HG03442 (cell line): ENCODE results near the gene SFTPD.
A peak's percentile ranks its signal among the peaks of the same experiment; 100 is the strongest.
"Not testable (repeated sequence)": the region's sequence is repeated elsewhere in the genome, so short reads cannot be mapped to it uniquely, and the experiment has no call there.

Source experiments
- ATAC-seq: cut with Tn5 transposase; IDR thresholded peaks from one replicate; pipeline ENCODE4 v1.9.1; 2021; ENCODE audit warnings: mild to moderate bottlenecking, moderate library complexity; ENCODE audit not compliant: unreplicated experiment

Gene SFTPD

GRCh38 chr10:79948976-79949722 is at the start of gene SFTPD:
SFTPD (minus strand) TSS chr10:79949105; CDS start chr10:79946659, 2,446 bp downstream.
- ATAC-seq = no peak

- ATAC-seq = no peak
These were observed 47.2 kb upstream of the SFTPD start for GRCh38 chr10:79995979-79996634.

DNA sequence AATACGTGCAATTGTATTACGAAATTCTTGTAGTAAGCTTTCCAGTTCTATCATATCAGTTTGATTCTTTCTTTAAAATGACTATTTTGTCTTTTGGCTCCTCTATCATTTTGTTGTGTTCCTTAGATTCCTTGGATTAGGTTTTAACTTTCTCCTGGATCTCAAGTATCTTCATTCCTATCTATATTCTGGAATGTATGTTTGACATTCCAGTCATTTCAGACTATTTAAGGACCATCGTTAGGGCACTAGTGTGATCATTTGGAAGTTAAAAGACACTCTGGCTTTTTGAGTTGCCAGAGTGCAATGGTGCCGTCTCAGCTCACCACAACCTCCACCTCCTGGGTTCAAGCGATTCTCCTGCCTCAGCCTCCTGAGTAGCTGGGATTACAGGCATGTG is 45.7 kb upstream of the SFTPD start:
- ATAC-seq = no peak

DNA sequence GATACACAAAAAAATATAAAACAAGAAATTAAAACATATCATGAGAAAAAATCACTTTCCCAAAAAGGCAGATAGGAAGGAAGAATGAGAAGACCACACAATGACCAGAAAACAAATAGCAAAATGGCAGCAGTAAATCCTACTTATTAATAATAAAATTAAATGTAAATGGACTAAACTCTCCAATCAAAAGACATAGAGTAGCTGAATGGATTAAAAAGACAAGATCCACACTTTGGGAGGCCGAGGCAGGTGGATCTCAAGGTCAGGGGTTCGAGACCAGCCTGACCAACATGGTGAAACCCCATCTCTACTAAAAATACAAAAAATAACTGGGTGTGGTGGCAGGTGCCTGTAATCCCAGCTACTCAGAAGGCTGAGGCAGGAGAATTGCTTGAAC is 39.3 kb upstream of the SFTPD start:
- ATAC-seq = not testable (repeated sequence)

DNA sequence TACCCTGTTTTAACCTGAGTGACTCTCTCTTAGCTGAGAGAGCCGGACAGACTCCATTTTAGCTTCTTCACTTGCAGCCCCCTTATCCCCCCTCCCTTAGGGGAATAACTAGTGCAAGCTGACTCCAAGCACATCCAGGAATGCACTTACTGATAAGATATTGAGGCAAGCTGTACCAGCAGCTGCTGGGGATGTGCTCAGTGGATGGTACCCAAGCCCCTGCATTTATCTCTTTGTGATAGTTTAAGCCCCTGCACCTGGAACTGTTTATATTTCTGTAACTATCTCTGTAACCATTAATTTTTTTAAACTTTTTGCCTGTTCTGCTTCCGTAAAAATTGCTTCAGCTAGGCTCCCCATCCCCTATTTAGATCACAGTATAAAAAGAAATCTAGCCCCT is 37.8 kb upstream of the SFTPD start:
- not testable (repeated sequence) for ATAC-seq

GRCh38 chr10:79985481-79986072 is 36.7 kb upstream of the SFTPD start:
- no peak for ATAC-seq

- ATAC-seq = peak; percentile 79
These were observed 35.9 kb upstream of the SFTPD start for GRCh38 chr10:79984851-79985250.

GRCh38 chr10:79983286-79983909 is 34.5 kb upstream of the SFTPD start:
- no peak for ATAC-seq

DNA sequence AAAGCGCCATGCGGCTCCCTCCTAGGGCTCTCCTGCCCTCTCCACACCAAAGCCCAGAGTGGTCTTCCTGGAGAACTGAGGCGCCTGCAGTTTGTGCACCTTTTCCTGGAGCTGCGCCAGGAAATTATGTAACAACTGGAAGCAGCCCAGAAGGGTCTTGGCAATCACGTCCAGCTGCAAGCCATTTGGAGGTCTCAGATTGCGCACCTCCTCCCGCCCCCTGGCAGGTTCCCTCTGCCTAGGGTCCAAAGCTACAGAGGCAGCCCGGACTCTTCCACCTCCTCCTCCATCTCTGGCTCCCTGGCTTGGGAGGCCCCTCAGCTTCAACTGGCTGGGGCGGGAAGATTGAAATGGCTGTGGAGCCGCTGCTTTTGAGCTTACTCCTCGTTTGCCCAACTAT is 34.0 kb upstream of the SFTPD start:
- ATAC-seq = no peak

GRCh38 chr10:79982362-79982800 is 33.5 kb upstream of the SFTPD start:
- no peak for ATAC-seq

DNA sequence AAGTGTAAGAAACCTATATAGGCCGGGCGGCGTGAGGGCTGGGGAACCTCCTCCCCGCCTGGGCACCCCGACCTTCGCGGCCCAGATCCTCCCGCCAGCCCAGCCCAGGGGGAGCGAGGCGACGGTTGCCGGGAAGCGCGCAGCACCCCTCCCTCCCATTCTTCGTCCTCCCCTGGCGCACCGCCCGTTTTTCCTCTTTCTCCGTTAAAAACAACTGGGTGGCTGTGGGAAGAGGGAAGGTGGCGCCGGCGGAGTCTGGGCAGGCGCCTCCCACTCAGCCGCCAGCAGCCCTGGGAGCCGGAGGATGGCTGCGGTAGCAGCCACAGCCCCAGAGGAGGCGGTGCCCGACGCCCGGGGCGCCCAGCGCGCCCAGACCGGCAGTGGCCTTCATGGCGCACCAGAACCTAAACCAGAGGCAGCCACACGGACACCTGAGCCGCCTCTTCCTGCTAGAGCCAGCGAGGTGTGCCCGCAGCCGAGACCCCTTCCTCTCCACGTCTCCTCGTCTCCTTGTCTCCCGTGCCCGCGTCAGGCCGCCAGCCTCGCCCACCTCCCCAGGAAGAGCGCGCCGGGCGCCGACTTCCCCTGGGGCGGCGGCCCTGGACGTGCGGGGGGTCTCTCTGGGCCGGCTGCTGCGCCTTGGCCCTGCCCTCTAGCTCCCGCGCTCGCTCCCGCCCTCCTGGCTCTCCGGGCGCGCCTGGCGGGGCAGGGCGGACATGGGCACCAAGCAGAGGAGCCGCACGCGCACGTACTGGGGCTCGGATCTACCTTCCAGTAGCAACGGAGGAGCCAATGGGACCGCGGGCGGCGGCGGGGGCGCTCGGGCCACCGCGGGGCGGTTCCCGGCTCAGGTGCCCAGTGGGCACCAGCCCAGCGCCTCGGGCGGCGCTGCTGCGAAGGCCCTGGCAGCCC is 32.8 kb upstream of the SFTPD start:
- ATAC-seq = no peak

DNA sequence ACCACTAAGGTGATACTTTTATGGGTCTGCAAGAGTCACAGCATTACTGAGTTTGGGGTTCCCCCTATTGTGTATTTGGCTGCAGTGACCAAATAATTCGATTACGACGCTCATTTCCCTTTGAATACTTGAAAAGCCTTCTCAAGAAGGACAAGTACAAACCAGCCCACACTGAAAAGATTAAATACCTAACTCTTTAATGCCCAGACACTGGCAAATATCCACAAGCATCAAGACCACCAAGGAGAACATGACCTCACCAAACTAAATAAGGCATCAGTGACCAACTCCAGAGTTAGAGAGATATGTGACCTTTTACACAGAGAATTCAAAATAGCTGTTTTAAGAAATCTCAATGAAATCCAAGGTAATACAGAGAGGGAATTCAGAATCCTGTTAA is 31.8 kb upstream of the SFTPD start:
- ATAC-seq = no peak

DNA sequence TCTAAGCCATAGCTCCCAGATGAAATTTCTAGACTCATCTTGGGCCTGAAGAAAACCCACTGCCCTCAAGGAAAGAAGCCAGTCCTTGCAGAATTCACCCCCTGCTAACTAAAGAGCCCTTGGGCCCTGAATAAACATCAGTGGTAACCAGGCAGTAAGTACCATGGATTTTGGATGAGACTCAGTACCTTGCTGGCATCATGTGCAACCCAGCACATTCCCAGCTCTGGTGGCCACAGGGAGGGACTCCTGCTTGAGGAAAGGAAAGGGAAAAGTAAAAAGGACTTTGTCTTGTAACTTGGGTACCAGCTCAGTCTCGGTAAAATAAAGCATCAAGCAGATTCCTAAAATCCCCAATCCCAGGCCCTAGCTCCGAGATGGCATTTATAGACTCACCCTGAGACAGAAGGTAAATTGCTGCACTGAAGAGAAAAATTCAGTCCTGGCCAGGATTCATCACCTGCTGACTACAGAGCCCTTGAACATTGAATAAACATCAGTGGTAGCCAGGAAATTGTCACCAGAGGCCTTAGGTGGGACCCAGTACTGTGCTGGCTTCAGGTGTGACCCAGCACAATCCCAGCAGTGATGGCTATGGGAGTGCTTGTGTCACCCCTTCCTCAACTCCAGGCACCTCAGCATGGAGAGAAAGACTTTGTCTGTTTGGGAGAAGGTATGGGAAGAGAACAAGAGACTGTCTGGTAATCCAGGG is 31.2 kb upstream of the SFTPD start:
- ATAC-seq = no peak

GRCh38 chr10:79979310-79979975 is 30.5 kb upstream of the SFTPD start:
- no peak for ATAC-seq

DNA sequence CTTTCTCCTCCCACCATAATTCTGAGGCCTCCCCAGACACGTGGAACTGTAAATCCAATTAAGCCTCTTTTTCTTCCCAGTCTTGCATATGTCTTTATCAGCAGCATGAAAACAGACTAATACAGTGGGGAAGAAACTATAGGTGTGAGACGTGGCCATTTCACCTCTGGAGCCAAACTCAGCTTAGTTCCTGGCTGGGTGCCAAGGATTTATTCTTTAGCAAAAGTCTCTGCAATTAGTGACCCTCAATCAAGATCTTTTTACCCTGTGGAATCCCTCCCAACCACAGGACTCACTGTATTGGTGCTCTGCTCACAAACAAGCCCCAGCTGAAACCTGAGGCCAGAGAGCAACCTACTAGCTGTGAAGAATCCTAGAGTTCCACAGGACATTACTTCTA is 28.1 kb upstream of the SFTPD start:
- ATAC-seq = no peak

DNA sequence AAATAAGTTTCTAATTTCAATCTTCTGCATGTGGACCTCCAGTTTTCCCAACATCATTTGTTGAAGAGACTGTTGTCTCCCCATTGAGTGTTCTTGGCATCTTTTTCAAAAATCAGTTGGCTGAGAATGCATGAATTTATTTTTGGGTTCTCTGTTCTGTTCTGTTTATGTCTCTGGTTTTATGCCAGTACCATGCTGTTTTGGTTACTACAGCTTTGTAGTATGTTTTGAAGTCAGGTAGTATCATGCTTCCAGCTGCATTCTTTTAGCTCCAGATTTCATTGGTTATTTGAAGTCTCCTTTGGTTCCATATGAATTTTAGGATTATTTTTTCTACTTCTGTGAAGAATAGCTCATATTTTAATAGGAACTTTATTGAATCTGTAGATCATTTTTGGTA is 21.2 kb upstream of the SFTPD start:
- ATAC-seq = no peak

DNA sequence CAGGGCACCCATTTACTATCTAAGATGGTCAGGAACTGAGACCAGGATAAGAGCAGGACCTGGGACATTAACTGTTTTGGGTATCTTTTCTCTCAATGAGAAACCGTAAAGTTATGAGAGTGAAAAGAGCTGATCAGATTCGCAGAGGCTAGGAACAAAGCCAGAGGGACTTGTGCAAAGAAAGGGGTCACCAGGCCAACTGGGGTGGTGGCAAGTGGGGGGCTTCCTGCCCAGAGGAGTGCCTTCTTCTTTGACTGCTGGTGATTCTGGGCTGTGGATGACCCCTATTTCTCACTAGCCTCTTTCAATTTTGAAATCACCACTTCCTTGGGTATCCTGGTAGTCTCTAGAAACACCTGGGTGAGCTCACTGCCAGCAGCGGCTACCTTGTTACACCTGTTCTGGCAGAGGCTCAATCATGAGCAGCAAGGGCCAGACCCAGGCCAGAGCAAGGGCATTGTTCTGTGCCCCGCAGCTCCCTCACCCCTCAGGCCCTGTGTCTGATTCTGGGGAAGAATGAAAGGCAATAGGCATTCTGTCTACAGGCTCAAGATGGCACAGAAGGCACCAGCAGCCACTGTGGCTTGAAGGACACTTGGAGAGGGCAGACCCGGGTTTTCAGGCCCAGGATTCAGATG is 999 bp downstream of the SFTPD start:
- ATAC-seq = no peak

DNA sequence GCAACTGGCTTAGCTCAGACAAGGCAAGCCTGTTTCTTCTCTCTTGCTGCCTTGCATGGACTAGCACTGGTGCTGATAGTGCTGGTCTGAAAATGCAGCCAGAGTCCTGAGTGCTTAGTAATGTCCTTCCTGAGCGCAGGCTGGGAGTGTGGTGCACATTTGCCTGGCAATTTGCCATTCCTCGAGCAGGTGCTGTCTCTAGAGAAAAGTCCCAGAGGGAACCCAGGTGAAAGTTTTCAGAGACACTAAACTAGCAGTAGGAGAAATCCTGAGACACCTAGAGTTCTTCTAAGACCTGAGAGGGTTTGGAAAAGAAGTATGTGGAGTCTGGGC is 1.9 kb downstream of the SFTPD start:
- no peak for ATAC-seq
